Vagina (tissue), 2 donors: Measurements from ENCODE around the gene POFUT1.

ENCODE experiments used
- POLR2A ChIP-seq, 2 donors: fragments of 450-650 bp; IDR thresholded peaks; one replicate each; pipeline ENCODE4 v1.6.1; 2017; ENCODE audit warnings: antibody characterized with exemption in 2 of 2, mild to moderate bottlenecking in 2 of 2, moderate library complexity in 2 of 2
- POLR2AphosphoS5 ChIP-seq, 2 donors: sonication (generic); formaldehyde crosslinking; IDR thresholded peaks; one replicate each; pipeline ENCODE4 v1.9.0; 2017; ENCODE audit warnings: antibody characterized with exemption in 2 of 2, mild to moderate bottlenecking in 2 of 2, low read depth in 1 of 2; ENCODE audit not compliant: insufficient read depth in 1 of 2
- TF ChIP-seq, protein P1 (sequence below), 3 experiments: fragments of 450-650 bp in 2 of 3; fragments of 200-600 bp in 1 of 3; sonication (generic) in 1 of 3; IDR thresholded peaks; one replicate each; pipeline ENCODE4 v1.5.1; 2017 to 2019; ENCODE audit warnings: antibody characterized with exemption in 3 of 3, mild to moderate bottlenecking in 2 of 3, moderate library complexity in 2 of 3

DNA sequence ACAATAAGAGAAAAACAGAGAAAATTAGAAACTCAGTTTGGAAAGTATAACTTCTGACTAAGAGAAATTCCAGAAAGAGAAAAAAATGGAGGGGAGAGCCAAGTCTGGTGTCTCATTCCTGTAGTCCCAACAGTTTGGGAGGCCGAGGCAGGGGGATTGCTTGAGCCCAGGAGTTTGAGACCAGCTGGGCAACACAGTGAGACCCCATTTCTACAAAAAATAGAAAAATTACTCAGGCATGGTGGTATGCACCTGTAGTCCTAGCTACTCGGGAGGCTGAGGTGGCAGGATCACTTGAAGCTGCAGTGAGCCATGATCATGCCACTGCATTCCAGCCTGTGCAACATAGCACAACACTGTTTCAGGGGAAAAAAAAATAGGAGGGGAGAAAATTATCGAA lies 66.7 kb downstream of the POFUT1 start:
- TF ChIP-seq, protein P1, sequence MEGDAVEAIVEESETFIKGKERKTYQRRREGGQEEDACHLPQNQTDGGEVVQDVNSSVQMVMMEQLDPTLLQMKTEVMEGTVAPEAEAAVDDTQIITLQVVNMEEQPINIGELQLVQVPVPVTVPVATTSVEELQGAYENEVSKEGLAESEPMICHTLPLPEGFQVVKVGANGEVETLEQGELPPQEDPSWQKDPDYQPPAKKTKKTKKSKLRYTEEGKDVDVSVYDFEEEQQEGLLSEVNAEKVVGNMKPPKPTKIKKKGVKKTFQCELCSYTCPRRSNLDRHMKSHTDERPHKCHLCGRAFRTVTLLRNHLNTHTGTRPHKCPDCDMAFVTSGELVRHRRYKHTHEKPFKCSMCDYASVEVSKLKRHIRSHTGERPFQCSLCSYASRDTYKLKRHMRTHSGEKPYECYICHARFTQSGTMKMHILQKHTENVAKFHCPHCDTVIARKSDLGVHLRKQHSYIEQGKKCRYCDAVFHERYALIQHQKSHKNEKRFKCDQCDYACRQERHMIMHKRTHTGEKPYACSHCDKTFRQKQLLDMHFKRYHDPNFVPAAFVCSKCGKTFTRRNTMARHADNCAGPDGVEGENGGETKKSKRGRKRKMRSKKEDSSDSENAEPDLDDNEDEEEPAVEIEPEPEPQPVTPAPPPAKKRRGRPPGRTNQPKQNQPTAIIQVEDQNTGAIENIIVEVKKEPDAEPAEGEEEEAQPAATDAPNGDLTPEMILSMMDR (IDR thresholded peaks at IDR 0.05) = no peak
- TF ChIP-seq POLR2A (IDR thresholded peaks at IDR 0.05) = no peak
- TF ChIP-seq POLR2AphosphoS5 (IDR thresholded peaks at IDR 0.05; ENCODE audit: insufficient read depth in 1 of 2, low read depth in 1 of 2) = no peak
